K562 (cell line): ENCODE data around the gene LRRC26. TPM values are rescaled to one million over a fixed set of nuclear protein-coding genes. Genes with fewer than 3 reads are reported as not detected.

Source experiments
- ATAC-seq: fragments of 200-7000 bp; cut with Tn5 transposase; 3 replicates; pipeline ENCODE4 v1.9.1; 2020; ENCODE audit warnings: moderate library complexity
- BruUV-seq: library from RNA; stranded (reverse); fragments of 400-500 nt; replicated peaks from 2 replicates; lab custom pipeline; 2021; lab: Mats Ljungman, UMichigan
- CTCF ChIA-PET: fragments of 300-600 bp; formaldehyde crosslinking; extraction: SDS; loops from one replicate; lab custom pipeline; 2021; ENCODE audit warnings: low intra/inter-chr PET ratio; lab: Yijun Ruan, JAX
- POLR2A ChIA-PET: fragments of 300-600, 350-650 bp; sonication (Branson Sonifier 250); formaldehyde crosslinking; extraction: SDS; loops from one replicate; lab custom pipeline; 2021; ENCODE audit warnings: antibody characterized with exemption, inconsistent platforms; lab: Yijun Ruan, JAX
- DNase-seq, 4 experiments: peaks; one replicate each; pipeline versions ENCODE4 v3.0.0 to v3.0.0-alpha.2; 2011 to 2018; ENCODE audit warnings: low spot score in 3 of 4, mixed read lengths in 3 of 4; ENCODE audit errors: extremely low read depth in 1 of 4
- FAIRE-seq: peaks from 2 replicates; lab custom pipeline; 2011; peaks lifted over from hg19 to GRCh38; lab: Jason Lieb, UNC
- H2AFZ ChIP-seq: 2 replicates; pipeline ENCODE4 v1.6.0; 2011; ENCODE audit warnings: low read depth, low read length, control low read depth, inconsistent platforms
- H3K27ac ChIP-seq: fragments of 200-600 bp; 3 replicates; pipeline ENCODE4 v1.8.0; 2011; ENCODE audit warnings: low read depth, mild to moderate bottlenecking, control low read depth, inconsistent platforms, low read length, moderate library complexity, mixed read lengths; ENCODE audit errors: extremely low read depth
- H3K27me3 ChIP-seq, 2 experiments: fragments of 300-600 bp in 1 of 2; 2 replicates in 1 of 2; 3 replicates in 1 of 2; pipeline versions ENCODE4 v1.6.0 to v1.8.0; 2011; ENCODE audit warnings: inconsistent platforms in 2 of 2, low read length in 2 of 2, mild to moderate bottlenecking in 1 of 2, mixed read lengths in 1 of 2, moderate library complexity in 1 of 2; ENCODE audit not compliant: control insufficient read depth in 2 of 2, insufficient read depth in 2 of 2
- H3K36me3 ChIP-seq: fragments of 300-600 bp; 3 replicates; pipeline ENCODE4 v1.8.0; 2011; ENCODE audit warnings: mild to moderate bottlenecking, low read length, inconsistent platforms; ENCODE audit not compliant: control insufficient read depth, insufficient read depth
- H3K4me1 ChIP-seq, 2 experiments: fragments of 200-600 bp in 1 of 2; replicated peaks in 1 of 2; 2 replicates in 1 of 2; 3 replicates in 1 of 2; pipeline versions ENCODE4 v1.5.1 to v1.8.0; 2011; ENCODE audit warnings: inconsistent platforms in 2 of 2, low read length in 2 of 2, mild to moderate bottlenecking in 1 of 2, mixed read lengths in 1 of 2, moderate library complexity in 1 of 2; ENCODE audit not compliant: control insufficient read depth in 2 of 2, insufficient read depth in 2 of 2
- H3K4me2 ChIP-seq: 2 replicates; pipeline ENCODE4 v1.6.1; 2011; ENCODE audit warnings: low read length, control low read depth, inconsistent platforms, mixed read lengths; ENCODE audit not compliant: insufficient read depth
- H3K4me3 ChIP-seq: fragments of 200-600 bp; sonication (generic), shearing (Covaris generic); 2 replicates; pipeline ENCODE4 v1.5.1; 2016; ENCODE audit warnings: control low read depth, inconsistent platforms
- H3K79me2 ChIP-seq: fragments of 200-600 bp; 3 replicates; pipeline ENCODE4 v1.8.0; 2011; ENCODE audit warnings: low read length, inconsistent platforms; ENCODE audit not compliant: control insufficient read depth, insufficient read depth
- H3K9ac ChIP-seq, 2 experiments: 2 replicates each; pipeline versions ENCODE4 v1.6.0 to v1.6.1; 2011; ENCODE audit warnings: low read depth in 2 of 2, low read length in 2 of 2, control low read depth in 1 of 2, inconsistent platforms in 1 of 2, mild to moderate bottlenecking in 1 of 2, mixed read lengths in 1 of 2; ENCODE audit not compliant: insufficient read depth in 1 of 2
- H3K9me1 ChIP-seq: one replicate; pipeline ENCODE4 v1.6.0; 2011; ENCODE audit warnings: inconsistent platforms, mild to moderate bottlenecking, low read length, moderate library complexity; ENCODE audit not compliant: control insufficient read depth, insufficient read depth
- H3K9me3 ChIP-seq: replicated peaks from 2 replicates; pipeline ENCODE4 v1.5.1; 2011; ENCODE audit warnings: low read depth, low read length, inconsistent platforms; ENCODE audit not compliant: control insufficient read depth, insufficient read depth
- H4K20me1 ChIP-seq: replicated peaks from 2 replicates; pipeline ENCODE4 v1.6.1; 2011; ENCODE audit warnings: low read length, inconsistent platforms, mixed read lengths; ENCODE audit not compliant: control insufficient read depth, insufficient read depth
- CTCF ChIP-seq, 3 experiments: IDR thresholded peaks in 2 of 3; conservative IDR thresholded peaks in 1 of 3; 2 replicates each; pipeline ENCODE4 v1.5.1; 2011 to 2012; ENCODE audit warnings: low read length in 3 of 3, mild to moderate bottlenecking in 3 of 3, control low read depth in 2 of 3, improper control_type of control experiment in 1 of 3, inconsistent platforms in 1 of 3, low read depth in 1 of 3, mixed read lengths in 1 of 3, moderate library complexity in 1 of 3; ENCODE audit not compliant: insufficient read depth in 2 of 3
- E2F6 ChIP-seq, 2 experiments: IDR thresholded peaks; 2 replicates each; pipeline ENCODE4 v1.6.1; 2011; ENCODE audit warnings: borderline replicate concordance in 1 of 2, control low read depth in 1 of 2, low read depth in 1 of 2, low read length in 1 of 2, mild to moderate bottlenecking in 1 of 2, mixed read lengths in 1 of 2, moderate library complexity in 1 of 2; ENCODE audit not compliant: insufficient read depth in 1 of 2, insufficient read length in 1 of 2, poor library complexity in 1 of 2, severe bottlenecking in 1 of 2; ENCODE audit errors: extremely low read depth in 1 of 2
- HBP1 ChIP-seq: fragments of 450-650 bp; formaldehyde crosslinking; IDR thresholded peaks from 2 replicates; pipeline ENCODE4 v1.4.0; 2022; ENCODE audit warnings: missing genetic modification characterization
- NRF1 ChIP-seq, 2 experiments: fragments of 450-650 bp; IDR thresholded peaks in 1 of 2; conservative IDR thresholded peaks in 1 of 2; 2 replicates each; pipeline ENCODE4 v1.6.1; 2014; ENCODE audit warnings: mild to moderate bottlenecking in 2 of 2
- RBBP5 ChIP-seq: fragments of 200-600 bp; sonication (generic); IDR thresholded peaks from 2 replicates; pipeline ENCODE4 v1.6.1; 2012; ENCODE audit warnings: borderline replicate concordance, mild to moderate bottlenecking, low read length, control low read depth, inconsistent platforms; ENCODE audit not compliant: insufficient read depth, poor library complexity, severe bottlenecking
- RREB1 ChIP-seq: fragments of 250-450 bp; sonication (Bioruptor Pico); IDR thresholded peaks from 2 replicates; pipeline ENCODE4 v1.4.0; 2020
- ZZZ3 ChIP-seq: fragments of 450-650 bp; IDR thresholded peaks from 2 replicates; pipeline ENCODE4 v1.6.1; 2016; ENCODE audit warnings: antibody characterized with exemption, mild to moderate bottlenecking, moderate library complexity
- WGBS: fragments of 100-300 bp; shearing (Covaris generic); methylation state at CpG from one replicate; pipeline ENCODE4 v1.1.6; 2016; ENCODE audit warnings: low coverage, mixed read lengths; ENCODE audit not compliant: insufficient coverage; ENCODE audit errors: missing lambda C conversion rate; 5-methylcytosine and 5-hydroxymethylcytosine counted together
- in situ Hi-C: fragments of 300-500 bp; cut with MboI; formaldehyde crosslinking; loops from 4 replicates; pipeline ENCODE4 v1.15.0; 2018; ENCODE audit warnings: inconsistent platforms, mixed read lengths
- intact Hi-C: fragments of 100-400 bp; cut with micrococcal nuclease; formaldehyde crosslinking; loops from 2 replicates; pipeline ENCODE4 v1.14.2; 2022
- polyA plus RNA-seq, 8 experiments: library from polyadenylated mRNA; depleted of rRNA in 4 of 8; stranded (reverse) in 5 of 8; unstranded in 3 of 8; fragments of >200 nt; fragmentation: Nextera tagmentation in 2 of 8; fragmentation: Illumina TruSeq in 1 of 8; extraction: Ambion mirVana in 2 of 8; extraction: Trizol in 1 of 8; gene quantifications; 2 replicates each; pipeline versions ENCODE4 v1.2.1 to v1.2.3, GENCODE V29; 2011 to 2014; ENCODE audit warnings: inconsistent platforms in 1 of 8, missing spikeins in 1 of 8
- total RNA-seq, 7 experiments: library from RNA; depleted of rRNA in 6 of 7; stranded (reverse); fragments of >200 nt in 6 of 7; fragmentation: Illumina TruSeq in 2 of 7; extraction: Trizol in 2 of 7; gene quantifications; 2 replicates each; pipeline versions ENCODE4 v1.2.1 to v1.2.3, GENCODE V29; 2011 to 2021; ENCODE audit warnings: low replicate concordance in 1 of 7

The LRRC26 gene
- total and polyA plus RNA-seq, 9 of the 15 experiments (the other 6 are each of a cell fraction or from before 2014, with no cell fraction given): not detected

- Histone ChIP-seq H3K27ac (no peak overlapping the region), H3K27me3 (no peaks in the 10 kb centered on the region), H3K9me3 (no peaks in the 10 kb centered on the region), H3K79me2 (peaks cover 44% of the 10 kb centered on the region), H3K9ac (peak overlapping the region in 1 of 2 experiments; percentile 96; a peak in 2 of 4 replicates), H3K9me1 (no peaks in the 10 kb centered on the region), H4K20me1 (peaks cover 8% of the 10 kb centered on the region), H2AFZ (no peak overlapping the region), H3K4me2 (peak overlapping the region; percentile 98; the same call in 1 of the 2 replicates), H3K4me1 (peaks cover 20 to 97% of the 10 kb centered on the region in 2 experiments), H3K36me3 (peaks cover 53% of the 10 kb centered on the region; the same call in 2 of the 3 replicates), H3K4me3 (0 out of 2 replicates have a peak overlapping the region, but pooled peaks have one; percentile 98)
- no TSS peak for BruUV-seq
- WGBS: 59% methylated on average over 3 of the region's 9 CpGs
- DNase-seq: no peak
- ChIA-PET CTCF (no interaction called here), POLR2A (interaction anchor here (0.6 to 6.7 kb wide), 6 partner anchors 8 to 342 kb away, joined by 3 to 56 read pairs (median 4); partner anchors contain the start of genes NDOR1, TMEM203 and TPRN)
- no peak for ATAC-seq
- intact Hi-C loops: no loop called here
- no peak for FAIRE-seq
- in situ Hi-C loops: no loop called here
- TF ChIP-seq ZZZ3 (no peak), NRF1 (conservative IDR thresholded peaks at IDR 0.05 in 1 of 2, IDR thresholded peaks at IDR 0.05 in 1 of 2) (no peak), HBP1 (no peak), RREB1 (no peak), E2F6 (IDR thresholded peaks at IDR 0.05; ENCODE audit: borderline replicate concordance in 1 of 2, extremely low read depth in 1 of 2, insufficient read depth in 1 of 2, insufficient read length in 1 of 2, low read depth in 1 of 2, low read length in 1 of 2, poor library complexity in 1 of 2, severe bottlenecking in 1 of 2) (no peak), CTCF (IDR thresholded peaks at IDR 0.05 in 2 of 3, conservative IDR thresholded peaks at IDR 0.05 in 1 of 3; ENCODE audit: insufficient read depth in 2 of 3, low read depth in 1 of 3, low read length in 3 of 3) (peak in 2 of 3 experiments; percentile 11 to 19; a peak in 3 of 6 replicates), RBBP5 (no peak)
Observed at GRCh38 chr9:137190315-137190856, 20.5 kb upstream of the LRRC26 start.
